Hindlimb muscle (tissue), 1 donor: ENCODE measurements around the gene MAP3K6. TPM values are rescaled to one million over a fixed set of nuclear protein-coding genes. Genes with fewer than 3 reads are reported as not detected.
"Not testable (repeated sequence)": the region's sequence is repeated elsewhere in the genome, so short reads cannot be mapped to it uniquely, and the experiment has no call there.

Experiments
- DNase-seq: peaks from one replicate; pipeline ENCODE4 v3.0.0-alpha.2; 2013
- polyA plus RNA-seq: library from polyadenylated mRNA; unstranded; fragments of 120-200 nt; gene quantifications from one replicate; pipeline ENCODE4 v1.2.1, GENCODE V29; 2013; ENCODE audit not compliant: insufficient read length

The MAP3K6 gene
- polyA plus RNA-seq, 1 donor: 14.9 TPM

GRCh38 chr1:27397749-27398148, 31.0 kb upstream of the MAP3K6 start:
- DNase-seq: no peak

- no peak for DNase-seq
These were observed 30.3 kb upstream of the MAP3K6 start for GRCh38 chr1:27397110-27397509.

- DNase-seq: peak; percentile 78
These were observed 28.9 kb upstream of the MAP3K6 start for GRCh38 chr1:27395441-27396195.

GRCh38 chr1:27394925-27395324, 28.2 kb upstream of the MAP3K6 start:
- no peak for DNase-seq

- DNase-seq: no peak
These were observed 27.5 kb upstream of the MAP3K6 start for GRCh38 chr1:27394282-27394658.

GRCh38 chr1:27393641-27394281, 27.0 kb upstream of the MAP3K6 start:
- no peak for DNase-seq

- DNase-seq: no peak
These were observed 26.2 kb upstream of the MAP3K6 start for GRCh38 chr1:27392778-27393635.

GRCh38 chr1:27392096-27392777, 25.5 kb upstream of the MAP3K6 start, which contains the start of gene GPR3:
GPR3 (plus strand) TSS chr1:27392622; CDS start chr1:27393799, 1,177 bp downstream.
- peak; percentile 89 for DNase-seq

- DNase-seq: peak; percentile 52
These were observed 24.8 kb upstream of the MAP3K6 start for GRCh38 chr1:27391511-27392095.

- no peak for DNase-seq
These were observed 21.7 kb upstream of the MAP3K6 start for GRCh38 chr1:27388337-27389005.

- DNase-seq: not testable (repeated sequence)
These were observed 18.0 kb upstream of the MAP3K6 start for GRCh38 chr1:27384797-27385196.

- DNase-seq: no peak
These were observed 16.9 kb upstream of the MAP3K6 start for GRCh38 chr1:27383661-27384060.

- DNase-seq: no peak
These were observed 16.4 kb upstream of the MAP3K6 start, which contains the start of gene CD164L2 for GRCh38 chr1:27383039-27383605. CD164L2 (minus strand) TSS chr1:27383333; CDS start chr1:27383239, 94 bp downstream.

GRCh38 chr1:27381969-27382762, 15.4 kb upstream of the MAP3K6 start:
- no peak for DNase-seq

GRCh38 chr1:27380766-27381733, 14.3 kb upstream of the MAP3K6 start:
- no peak for DNase-seq

- DNase-seq: no peak
These were observed 13.5 kb upstream of the MAP3K6 start for GRCh38 chr1:27380224-27380623.

- no peak for DNase-seq
These were observed 12.9 kb upstream of the MAP3K6 start for GRCh38 chr1:27379564-27380122.

GRCh38 chr1:27377760-27378495, 11.2 kb upstream of the MAP3K6 start:
- no peak for DNase-seq
